Measurements from ENCODE around the gene RAD54L.

DNA sequence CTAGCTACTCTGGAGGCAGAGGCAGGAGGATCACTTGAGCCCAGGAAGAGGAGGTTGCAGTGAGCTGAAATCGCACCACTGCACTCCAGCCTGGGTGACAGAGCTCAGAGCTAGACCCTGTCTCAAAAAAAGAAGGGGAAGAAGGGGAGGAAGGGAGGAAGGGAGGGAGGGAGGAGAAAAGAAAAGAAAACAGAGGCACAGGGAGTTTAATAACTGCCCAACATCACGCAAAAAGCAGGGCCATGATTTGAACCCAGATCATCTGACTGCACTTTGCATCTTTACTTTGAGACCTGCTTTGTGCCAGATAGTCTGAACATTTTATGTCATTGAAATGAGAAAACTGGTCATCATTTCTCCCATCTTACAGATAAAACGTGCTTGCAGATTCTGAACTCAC is 42.4 kb upstream of the RAD54L start:
- TF ChIP-seq, protein P1, sequence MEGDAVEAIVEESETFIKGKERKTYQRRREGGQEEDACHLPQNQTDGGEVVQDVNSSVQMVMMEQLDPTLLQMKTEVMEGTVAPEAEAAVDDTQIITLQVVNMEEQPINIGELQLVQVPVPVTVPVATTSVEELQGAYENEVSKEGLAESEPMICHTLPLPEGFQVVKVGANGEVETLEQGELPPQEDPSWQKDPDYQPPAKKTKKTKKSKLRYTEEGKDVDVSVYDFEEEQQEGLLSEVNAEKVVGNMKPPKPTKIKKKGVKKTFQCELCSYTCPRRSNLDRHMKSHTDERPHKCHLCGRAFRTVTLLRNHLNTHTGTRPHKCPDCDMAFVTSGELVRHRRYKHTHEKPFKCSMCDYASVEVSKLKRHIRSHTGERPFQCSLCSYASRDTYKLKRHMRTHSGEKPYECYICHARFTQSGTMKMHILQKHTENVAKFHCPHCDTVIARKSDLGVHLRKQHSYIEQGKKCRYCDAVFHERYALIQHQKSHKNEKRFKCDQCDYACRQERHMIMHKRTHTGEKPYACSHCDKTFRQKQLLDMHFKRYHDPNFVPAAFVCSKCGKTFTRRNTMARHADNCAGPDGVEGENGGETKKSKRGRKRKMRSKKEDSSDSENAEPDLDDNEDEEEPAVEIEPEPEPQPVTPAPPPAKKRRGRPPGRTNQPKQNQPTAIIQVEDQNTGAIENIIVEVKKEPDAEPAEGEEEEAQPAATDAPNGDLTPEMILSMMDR (conservative IDR thresholded peaks at IDR 0.05) = no peak
- no peak for TF ChIP-seq EZH2 (IDR thresholded peaks at IDR 0.05; ENCODE audit: low read depth)

All from PC-9 (cell line).